ENCODE measurements around the gene VKORC1. TPM values are rescaled to one million over a fixed set of nuclear protein-coding genes. Genes with fewer than 3 reads are reported as not detected.

VKORC1 gene
- total and polyA plus RNA-seq, 2 donors (not counting 1 experiment from before 2014, with no cell fraction given) = 118 to 301 TPM

DNA sequence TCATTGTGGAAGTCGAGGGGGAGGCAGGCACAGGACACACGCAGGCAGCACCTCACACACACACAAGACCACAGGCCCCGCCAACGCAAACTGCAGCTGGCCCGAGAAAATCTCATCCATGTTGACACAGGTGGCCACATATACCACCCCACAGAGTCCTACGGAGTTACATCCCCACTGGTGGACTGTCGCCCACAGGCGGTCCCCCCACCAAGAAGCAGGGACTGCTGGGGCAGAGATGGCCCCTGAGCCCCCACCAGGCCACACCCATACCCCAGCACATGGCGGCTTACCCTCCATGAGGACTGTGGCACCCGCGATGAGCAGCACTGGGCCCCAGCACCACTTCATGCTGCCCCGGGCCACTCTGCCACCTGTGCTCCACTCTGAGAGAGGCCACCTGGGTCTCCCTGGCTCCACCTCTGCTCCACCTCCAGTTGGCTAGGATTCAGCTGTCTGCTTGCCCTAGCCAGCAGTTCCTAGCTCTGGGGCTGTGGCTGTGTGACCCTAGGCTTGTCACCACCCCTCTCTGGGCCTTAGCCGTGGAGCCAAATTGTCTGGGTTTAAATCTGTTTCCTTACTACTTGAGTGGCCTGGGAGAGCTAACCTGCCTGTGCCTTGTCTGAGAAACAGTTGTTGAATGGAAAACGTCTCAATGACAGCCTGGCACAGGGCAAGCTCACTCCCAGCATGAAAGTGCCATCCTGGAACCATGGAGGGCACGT is 6.0 kb downstream of the VKORC1 start, which contains the start of gene PRSS53:
Gene PRSS53 (minus strand): TSS at position 485 of the 725 bp plus-strand sequence. CDS start 134 bp downstream, at position 351.
- Histone ChIP-seq H3K4me3 (replicated peaks in 1 of 4; ENCODE audit: control extremely low read depth in 1 of 4, insufficient read depth in 1 of 4, low read depth in 3 of 4, low read length in 4 of 4) (no peak within 1 kb of the TSS), H3K9me3 (ENCODE audit: control insufficient read depth, insufficient read depth, low read depth, low read length) (no peaks in the 10 kb centered on the region), H3K4me2 (ENCODE audit: extremely low read depth, insufficient read depth, low read length) (no peak within 1 kb of the TSS), H4K20me1 (ENCODE audit: control insufficient read depth, extremely low read depth, insufficient read depth, low read length) (no peaks in the 10 kb centered on the region), H3K27ac (ENCODE audit: insufficient read depth, low read length) (no peak within 1 kb of the TSS), H3K27me3 (ENCODE audit: control insufficient read depth, insufficient read depth, low read length) (no peaks in the 10 kb centered on the region), H3K36me3 (ENCODE audit: control insufficient read depth, insufficient read depth, low read length) (peaks cover 22% of the 10 kb centered on the region), H3K4me1 (ENCODE audit: control insufficient read depth, extremely low read depth, insufficient read depth, low read length) (peaks cover 3% of the 10 kb centered on the region), H2AFZ (ENCODE audit: low read length) (no peak within 1 kb of the TSS), H3K9ac (ENCODE audit: insufficient read depth, low read length) (no peak within 1 kb of the TSS), H3K79me2 (ENCODE audit: control insufficient read depth, insufficient read depth, low read length) (peaks cover 15% of the 10 kb centered on the region)
- TF ChIP-seq EZH2 (IDR thresholded peaks at IDR 0.05; ENCODE audit: low read length, missing control alignments) = no peak
- TF ChIP-seq, protein P1, sequence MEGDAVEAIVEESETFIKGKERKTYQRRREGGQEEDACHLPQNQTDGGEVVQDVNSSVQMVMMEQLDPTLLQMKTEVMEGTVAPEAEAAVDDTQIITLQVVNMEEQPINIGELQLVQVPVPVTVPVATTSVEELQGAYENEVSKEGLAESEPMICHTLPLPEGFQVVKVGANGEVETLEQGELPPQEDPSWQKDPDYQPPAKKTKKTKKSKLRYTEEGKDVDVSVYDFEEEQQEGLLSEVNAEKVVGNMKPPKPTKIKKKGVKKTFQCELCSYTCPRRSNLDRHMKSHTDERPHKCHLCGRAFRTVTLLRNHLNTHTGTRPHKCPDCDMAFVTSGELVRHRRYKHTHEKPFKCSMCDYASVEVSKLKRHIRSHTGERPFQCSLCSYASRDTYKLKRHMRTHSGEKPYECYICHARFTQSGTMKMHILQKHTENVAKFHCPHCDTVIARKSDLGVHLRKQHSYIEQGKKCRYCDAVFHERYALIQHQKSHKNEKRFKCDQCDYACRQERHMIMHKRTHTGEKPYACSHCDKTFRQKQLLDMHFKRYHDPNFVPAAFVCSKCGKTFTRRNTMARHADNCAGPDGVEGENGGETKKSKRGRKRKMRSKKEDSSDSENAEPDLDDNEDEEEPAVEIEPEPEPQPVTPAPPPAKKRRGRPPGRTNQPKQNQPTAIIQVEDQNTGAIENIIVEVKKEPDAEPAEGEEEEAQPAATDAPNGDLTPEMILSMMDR (conservative IDR thresholded peaks at IDR 0.05 in 1 of 2, IDR thresholded peaks at IDR 0.05 in 1 of 2; ENCODE audit: low read depth in 1 of 2, low read length in 2 of 2) = no peak
- no peak for DNase-seq (ENCODE audit: low read depth in 2 of 2)

DNA sequence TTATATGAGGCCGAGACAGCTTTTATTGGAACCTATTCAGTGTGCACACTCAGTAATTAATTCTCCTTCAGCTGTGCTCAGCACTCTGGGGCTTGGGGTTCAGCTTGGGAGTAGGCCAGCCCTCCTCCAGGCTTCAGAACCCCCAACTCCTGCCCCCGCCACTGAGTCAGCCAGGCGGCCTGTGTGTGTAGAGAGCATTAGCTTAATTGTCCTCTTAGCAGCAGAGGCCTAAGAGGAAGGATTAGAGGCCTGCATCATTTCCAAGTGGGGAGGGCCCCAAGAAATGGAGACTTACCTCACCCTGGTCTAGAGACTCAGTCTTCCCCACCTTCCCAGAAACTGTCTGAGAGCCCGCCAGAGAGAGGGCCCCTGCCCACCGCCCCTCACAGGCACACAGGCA is 6.6 kb downstream of the VKORC1 start:
- no peak for DNase-seq (ENCODE audit: low read depth in 2 of 2)
- H2AFZ ChIP-seq (ENCODE audit: low read length) = no peak overlapping the region
- no peak overlapping the region for H3K27ac ChIP-seq (ENCODE audit: insufficient read depth, low read length)
- no peak overlapping the region for H3K4me3 ChIP-seq (replicated peaks in 1 of 4; ENCODE audit: control extremely low read depth in 1 of 4, insufficient read depth in 1 of 4, low read depth in 3 of 4, low read length in 4 of 4)
- H3K9ac ChIP-seq (ENCODE audit: insufficient read depth, low read length) = no peak overlapping the region
- H3K27me3 ChIP-seq (ENCODE audit: control insufficient read depth, insufficient read depth, low read length) = no peaks in the 10 kb centered on the region
- H4K20me1 ChIP-seq (ENCODE audit: control insufficient read depth, extremely low read depth, insufficient read depth, low read length) = no peaks in the 10 kb centered on the region
- TF ChIP-seq, protein P1 (conservative IDR thresholded peaks at IDR 0.05 in 1 of 2, IDR thresholded peaks at IDR 0.05 in 1 of 2; ENCODE audit: low read depth in 1 of 2, low read length in 2 of 2) = no peak
- TF ChIP-seq EZH2 (IDR thresholded peaks at IDR 0.05; ENCODE audit: low read length, missing control alignments) = no peak
- no peaks in the 10 kb centered on the region for H3K9me3 ChIP-seq (ENCODE audit: control insufficient read depth, insufficient read depth, low read depth, low read length)
- H3K4me1 ChIP-seq (ENCODE audit: control insufficient read depth, extremely low read depth, insufficient read depth, low read length) = peaks cover 3% of the 10 kb centered on the region
- H3K79me2 ChIP-seq (ENCODE audit: control insufficient read depth, insufficient read depth, low read length) = peaks cover 11% of the 10 kb centered on the region
- H3K36me3 ChIP-seq (ENCODE audit: control insufficient read depth, insufficient read depth, low read length) = peaks cover 22% of the 10 kb centered on the region
- H3K4me2 ChIP-seq (ENCODE audit: extremely low read depth, insufficient read depth, low read length) = no peak overlapping the region

DNA sequence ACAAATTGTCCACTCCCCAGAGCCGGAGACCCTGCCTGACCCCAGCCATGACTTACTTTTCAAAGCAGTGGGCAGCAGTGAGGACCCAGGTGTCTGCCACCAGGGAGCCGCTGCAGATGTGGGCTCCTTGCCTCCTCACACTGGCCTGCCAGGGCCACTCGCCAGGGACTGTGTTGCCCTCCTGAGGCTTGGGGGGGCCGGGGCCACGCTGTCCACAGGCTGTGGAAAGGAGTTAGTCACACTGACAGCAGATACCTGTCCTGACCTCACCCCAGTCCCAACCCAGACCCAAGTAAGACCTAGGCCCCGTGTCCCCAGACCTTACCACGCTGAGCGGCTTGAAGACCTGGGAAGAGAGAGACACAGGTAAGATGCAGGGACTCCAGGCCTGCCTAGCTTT is 7.1 kb downstream of the VKORC1 start:
- Histone ChIP-seq H4K20me1 (ENCODE audit: control insufficient read depth, extremely low read depth, insufficient read depth, low read length) (no peaks in the 10 kb centered on the region), H3K27me3 (ENCODE audit: control insufficient read depth, insufficient read depth, low read length) (no peaks in the 10 kb centered on the region), H3K9me3 (ENCODE audit: control insufficient read depth, insufficient read depth, low read depth, low read length) (no peaks in the 10 kb centered on the region), H3K79me2 (ENCODE audit: control insufficient read depth, insufficient read depth, low read length) (peaks cover 7% of the 10 kb centered on the region), H3K27ac (ENCODE audit: insufficient read depth, low read length) (no peak overlapping the region), H3K9ac (ENCODE audit: insufficient read depth, low read length) (no peak overlapping the region), H3K4me3 (replicated peaks in 1 of 4; ENCODE audit: control extremely low read depth in 1 of 4, insufficient read depth in 1 of 4, low read depth in 3 of 4, low read length in 4 of 4) (no peak overlapping the region), H2AFZ (ENCODE audit: low read length) (no peak overlapping the region), H3K4me1 (ENCODE audit: control insufficient read depth, extremely low read depth, insufficient read depth, low read length) (peaks cover 2% of the 10 kb centered on the region), H3K4me2 (ENCODE audit: extremely low read depth, insufficient read depth, low read length) (no peak overlapping the region), H3K36me3 (ENCODE audit: control insufficient read depth, insufficient read depth, low read length) (peaks cover 23% of the 10 kb centered on the region)
- TF ChIP-seq, protein P1 (conservative IDR thresholded peaks at IDR 0.05 in 1 of 2, IDR thresholded peaks at IDR 0.05 in 1 of 2; ENCODE audit: low read depth in 1 of 2, low read length in 2 of 2) = no peak
- no peak for TF ChIP-seq EZH2 (IDR thresholded peaks at IDR 0.05; ENCODE audit: low read length, missing control alignments)
- no peak for DNase-seq (ENCODE audit: low read depth in 2 of 2)

All from fibroblast of lung (primary cell).